ENCODE results near the gene WDR27.

GRCh38 chr6:169663468-169663867, 38.4 kb downstream of the WDR27 start:
- TF ChIP-seq, protein P1, sequence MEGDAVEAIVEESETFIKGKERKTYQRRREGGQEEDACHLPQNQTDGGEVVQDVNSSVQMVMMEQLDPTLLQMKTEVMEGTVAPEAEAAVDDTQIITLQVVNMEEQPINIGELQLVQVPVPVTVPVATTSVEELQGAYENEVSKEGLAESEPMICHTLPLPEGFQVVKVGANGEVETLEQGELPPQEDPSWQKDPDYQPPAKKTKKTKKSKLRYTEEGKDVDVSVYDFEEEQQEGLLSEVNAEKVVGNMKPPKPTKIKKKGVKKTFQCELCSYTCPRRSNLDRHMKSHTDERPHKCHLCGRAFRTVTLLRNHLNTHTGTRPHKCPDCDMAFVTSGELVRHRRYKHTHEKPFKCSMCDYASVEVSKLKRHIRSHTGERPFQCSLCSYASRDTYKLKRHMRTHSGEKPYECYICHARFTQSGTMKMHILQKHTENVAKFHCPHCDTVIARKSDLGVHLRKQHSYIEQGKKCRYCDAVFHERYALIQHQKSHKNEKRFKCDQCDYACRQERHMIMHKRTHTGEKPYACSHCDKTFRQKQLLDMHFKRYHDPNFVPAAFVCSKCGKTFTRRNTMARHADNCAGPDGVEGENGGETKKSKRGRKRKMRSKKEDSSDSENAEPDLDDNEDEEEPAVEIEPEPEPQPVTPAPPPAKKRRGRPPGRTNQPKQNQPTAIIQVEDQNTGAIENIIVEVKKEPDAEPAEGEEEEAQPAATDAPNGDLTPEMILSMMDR (conservative IDR thresholded peaks at IDR 0.05; ENCODE audit: low read length), result no peak
- no peak for TF ChIP-seq EZH2phosphoT487 (IDR thresholded peaks at IDR 0.05; ENCODE audit: borderline replicate concordance)

Measured in Loucy (cell line).